Measurements from ENCODE around the gene SOX2.

SOX2 gene

GRCh38 chr3:181692311-181693145, 19.2 kb upstream of the SOX2 start:
- no peak for DNase-seq (ENCODE audit: low read depth)

GRCh38 chr3:181693280-181693679, 18.4 kb upstream of the SOX2 start:
- DNase-seq (ENCODE audit: low read depth), result no peak
- no peak for TF ChIP-seq CTCF (IDR thresholded peaks at IDR 0.05; ENCODE audit: control insufficient read depth, extremely low read depth, insufficient read depth)
- no peak overlapping the region for H3K4me3 ChIP-seq (ENCODE audit: low read depth, low read length)

More at GRCh38 chr3:181692311-181693145, 19.2 kb upstream of the SOX2 start:
- no peak overlapping the region for H3K4me3 ChIP-seq (ENCODE audit: low read depth, low read length)
- no peak for TF ChIP-seq CTCF (IDR thresholded peaks at IDR 0.05; ENCODE audit: control insufficient read depth, extremely low read depth, insufficient read depth)

GRCh38 chr3:181694805-181695660, 16.7 kb upstream of the SOX2 start:
- H3K4me3 ChIP-seq (ENCODE audit: low read depth, low read length), result no peak overlapping the region
- no peak for DNase-seq (ENCODE audit: low read depth)
- TF ChIP-seq CTCF (IDR thresholded peaks at IDR 0.05; ENCODE audit: control insufficient read depth, extremely low read depth, insufficient read depth), result no peak

GRCh38 chr3:181695661-181696491, 15.8 kb upstream of the SOX2 start:
- no peak overlapping the region for H3K4me3 ChIP-seq (ENCODE audit: low read depth, low read length)
- no peak for TF ChIP-seq CTCF (IDR thresholded peaks at IDR 0.05; ENCODE audit: control insufficient read depth, extremely low read depth, insufficient read depth)
- DNase-seq (ENCODE audit: low read depth), result no peak

GRCh38 chr3:181696626-181697230, 15.0 kb upstream of the SOX2 start:
- DNase-seq (ENCODE audit: low read depth), result no peak
- H3K4me3 ChIP-seq (ENCODE audit: low read depth, low read length), result no peak overlapping the region
- TF ChIP-seq CTCF (IDR thresholded peaks at IDR 0.05; ENCODE audit: control insufficient read depth, extremely low read depth, insufficient read depth), result no peak

- DNase-seq (ENCODE audit: low read depth), result no peak
- H3K4me3 ChIP-seq (ENCODE audit: low read depth, low read length), result no peak overlapping the region
- no peak for TF ChIP-seq CTCF (IDR thresholded peaks at IDR 0.05; ENCODE audit: control insufficient read depth, extremely low read depth, insufficient read depth)
Measured at GRCh38 chr3:181698263-181698954, 13.3 kb upstream of the SOX2 start.
